Measurements from ENCODE around the gene RPS6KL1.

The RPS6KL1 gene

GRCh38 chr14:74922752-74923401 lies at the start of gene RPS6KL1:
RPS6KL1 (minus strand) TSS chr14:74923260; CDS start chr14:74921541, 1,719 bp downstream.
- Mint-ChIP-seq H3K4me3 (peak within 1 kb of the TSS; percentile 74), H3K27me3 (peaks cover 7% of the 10 kb centered on the region), H3K27ac (peak within 1 kb of the TSS; percentile 54), H3K4me1 (peaks cover 11% of the 10 kb centered on the region), H3K9me3 (no peaks in the 10 kb centered on the region), H3K36me3 (ENCODE audit: low read depth) (no peaks in the 10 kb centered on the region)
- DNase-seq (peak; percentile 74), ATAC-seq (peak; percentile 95)

- no peak overlapping the region for H3K27ac Mint-ChIP-seq
- peaks cover 3% of the 10 kb centered on the region for H3K4me1 Mint-ChIP-seq
- ATAC-seq: no peak
- no peaks in the 10 kb centered on the region for H3K36me3 Mint-ChIP-seq (ENCODE audit: low read depth)
- no peak for DNase-seq
- no peaks in the 10 kb centered on the region for H3K9me3 Mint-ChIP-seq
- H3K27me3 Mint-ChIP-seq: no peaks in the 10 kb centered on the region
- no peak overlapping the region for H3K4me3 Mint-ChIP-seq
These were observed 45.8 kb upstream of the RPS6KL1 start for GRCh38 chr14:74968811-74969210.

- H3K9me3 Mint-ChIP-seq: no peaks in the 10 kb centered on the region
- no peak overlapping the region for H3K27ac Mint-ChIP-seq
- DNase-seq (no peak), ATAC-seq (no peak)
- H3K4me1 Mint-ChIP-seq: peaks cover 16% of the 10 kb centered on the region
- H3K4me3 Mint-ChIP-seq: no peak overlapping the region
- H3K36me3 Mint-ChIP-seq (ENCODE audit: low read depth): no peaks in the 10 kb centered on the region
- H3K27me3 Mint-ChIP-seq: no peaks in the 10 kb centered on the region
These were observed 42.6 kb upstream of the RPS6KL1 start for GRCh38 chr14:74965486-74966153.

- H3K9me3 Mint-ChIP-seq: no peaks in the 10 kb centered on the region
These were observed 41.9 kb upstream of the RPS6KL1 start for GRCh38 chr14:74964787-74965485.

GRCh38 chr14:74963705-74964271 lies 40.7 kb upstream of the RPS6KL1 start:
- H3K4me3 Mint-ChIP-seq: no peak overlapping the region
- no peak overlapping the region for H3K27ac Mint-ChIP-seq
- DNase-seq (no peak), ATAC-seq (peak; percentile 17)
- H3K36me3 Mint-ChIP-seq (ENCODE audit: low read depth): no peaks in the 10 kb centered on the region
- H3K27me3 Mint-ChIP-seq: no peaks in the 10 kb centered on the region
- H3K4me1 Mint-ChIP-seq: peaks cover 16% of the 10 kb centered on the region
- H3K9me3 Mint-ChIP-seq: no peaks in the 10 kb centered on the region

More at GRCh38 chr14:74964787-74965485, 41.9 kb upstream of the RPS6KL1 start:
- Mint-ChIP-seq H3K27me3 (no peaks in the 10 kb centered on the region), H3K4me1 (peaks cover 16% of the 10 kb centered on the region), H3K36me3 (ENCODE audit: low read depth) (no peaks in the 10 kb centered on the region), H3K27ac (no peak overlapping the region), H3K4me3 (no peak overlapping the region)
- DNase-seq (no peak), ATAC-seq (no peak)

GRCh38 chr14:74963178-74963704 lies 40.2 kb upstream of the RPS6KL1 start:
- Mint-ChIP-seq H3K36me3 (ENCODE audit: low read depth) (no peaks in the 10 kb centered on the region), H3K4me1 (peaks cover 16% of the 10 kb centered on the region), H3K9me3 (no peaks in the 10 kb centered on the region), H3K27me3 (no peaks in the 10 kb centered on the region), H3K4me3 (no peak overlapping the region), H3K27ac (no peak overlapping the region)
- ATAC-seq: peak; percentile 44
- no peak for DNase-seq

- no peaks in the 10 kb centered on the region for H3K27me3 Mint-ChIP-seq
- ATAC-seq (no peak), DNase-seq (no peak)
- peaks cover 16% of the 10 kb centered on the region for H3K4me1 Mint-ChIP-seq
- no peaks in the 10 kb centered on the region for H3K9me3 Mint-ChIP-seq
- no peak overlapping the region for H3K27ac Mint-ChIP-seq
- no peaks in the 10 kb centered on the region for H3K36me3 Mint-ChIP-seq (ENCODE audit: low read depth)
- no peak overlapping the region for H3K4me3 Mint-ChIP-seq
These were observed 39.4 kb upstream of the RPS6KL1 start for GRCh38 chr14:74962493-74962892.

GRCh38 chr14:74962046-74962445 lies 39.0 kb upstream of the RPS6KL1 start:
- ATAC-seq (no peak), DNase-seq (no peak)
- Mint-ChIP-seq H3K4me1 (peaks cover 16% of the 10 kb centered on the region), H3K27ac (no peak overlapping the region), H3K4me3 (no peak overlapping the region), H3K9me3 (no peaks in the 10 kb centered on the region), H3K36me3 (ENCODE audit: low read depth) (no peaks in the 10 kb centered on the region), H3K27me3 (no peaks in the 10 kb centered on the region)

- Mint-ChIP-seq H3K36me3 (ENCODE audit: low read depth) (no peaks in the 10 kb centered on the region), H3K27ac (no peak overlapping the region), H3K4me3 (no peak overlapping the region), H3K27me3 (peaks cover 2% of the 10 kb centered on the region), H3K9me3 (no peaks in the 10 kb centered on the region), H3K4me1 (peaks cover 16% of the 10 kb centered on the region)
- ATAC-seq (no peak), DNase-seq (no peak)
These were observed 38.3 kb upstream of the RPS6KL1 start for GRCh38 chr14:74961238-74961911.

GRCh38 chr14:74960736-74961135 lies 37.7 kb upstream of the RPS6KL1 start:
- ATAC-seq (no peak), DNase-seq (no peak)
- no peaks in the 10 kb centered on the region for H3K36me3 Mint-ChIP-seq (ENCODE audit: low read depth)
- H3K4me1 Mint-ChIP-seq: peaks cover 16% of the 10 kb centered on the region
- H3K27me3 Mint-ChIP-seq: peaks cover 4% of the 10 kb centered on the region
- no peaks in the 10 kb centered on the region for H3K9me3 Mint-ChIP-seq
- H3K27ac Mint-ChIP-seq: no peak overlapping the region
- no peak overlapping the region for H3K4me3 Mint-ChIP-seq

- Mint-ChIP-seq H3K4me3 (no peak overlapping the region), H3K9me3 (no peaks in the 10 kb centered on the region), H3K27ac (peak overlapping the region; percentile 59), H3K36me3 (ENCODE audit: low read depth) (no peaks in the 10 kb centered on the region), H3K27me3 (peaks cover 4% of the 10 kb centered on the region), H3K4me1 (peaks cover 16% of the 10 kb centered on the region)
- DNase-seq: no peak
- ATAC-seq: no peak
These were observed 36.6 kb upstream of the RPS6KL1 start for GRCh38 chr14:74959596-74960180.

- no peak for DNase-seq
- H3K36me3 Mint-ChIP-seq (ENCODE audit: low read depth): no peaks in the 10 kb centered on the region
- H3K4me3 Mint-ChIP-seq: peak overlapping the region; percentile 49
- no peaks in the 10 kb centered on the region for H3K9me3 Mint-ChIP-seq
- ATAC-seq: no peak
- peaks cover 9% of the 10 kb centered on the region for H3K27me3 Mint-ChIP-seq
- no peaks in the 10 kb centered on the region for H3K4me1 Mint-ChIP-seq
- H3K27ac Mint-ChIP-seq: no peak overlapping the region
These were observed 33.4 kb upstream of the RPS6KL1 start for GRCh38 chr14:74956280-74957072.

GRCh38 chr14:74956027-74956279 lies 32.9 kb upstream of the RPS6KL1 start:
- ATAC-seq (no peak), DNase-seq (no peak)
- Mint-ChIP-seq H3K4me1 (no peaks in the 10 kb centered on the region), H3K4me3 (peak overlapping the region; percentile 49), H3K27me3 (peaks cover 9% of the 10 kb centered on the region), H3K27ac (no peak overlapping the region), H3K9me3 (no peaks in the 10 kb centered on the region), H3K36me3 (ENCODE audit: low read depth) (no peaks in the 10 kb centered on the region)

Measured in activated naive CD8-positive, alpha-beta T cell treated with anti-CD3 and anti-CD28 coated beads, Interleukin-2, amount 50 U/mL, for 24 hours (primary cell).